ENCODE measurements around the gene SLC25A44. TPM values are rescaled to one million over a fixed set of nuclear protein-coding genes. Genes with fewer than 3 reads are reported as not detected.

The SLC25A44 gene
- total RNA-seq, 1 experiment from 2014 or later = 30.9 TPM

DNA sequence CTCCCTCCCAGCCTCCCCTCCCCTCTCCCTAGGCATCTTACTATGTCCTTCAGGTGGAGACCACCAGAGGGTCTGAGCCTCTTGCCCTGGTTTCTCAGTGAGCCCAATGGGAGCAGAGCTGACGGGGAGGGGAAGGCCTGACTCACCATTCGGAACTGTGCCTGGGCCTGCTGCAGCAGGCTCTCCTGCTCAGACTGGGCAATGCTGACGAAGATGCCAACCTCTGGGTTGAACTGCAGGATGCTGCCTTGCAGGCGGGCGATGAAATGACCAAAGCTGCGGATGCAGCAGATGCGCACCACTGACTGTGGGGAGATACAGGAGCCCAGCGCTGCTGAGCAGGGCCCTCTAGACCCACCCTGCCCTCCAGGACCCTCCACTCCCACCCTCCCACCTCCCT is 65.0 kb downstream of the SLC25A44 start:
- Histone ChIP-seq H3K27ac (ENCODE audit: low read depth, low read length, poor library complexity, severe bottlenecking) (no peak overlapping the region), H3K27me3 (replicated peaks; ENCODE audit: insufficient read depth, low read depth, low read length, poor library complexity) (no peaks in the 10 kb centered on the region), H3K36me3 (ENCODE audit: insufficient read depth, low read length, poor library complexity, severe bottlenecking) (peaks cover 76% of the 10 kb centered on the region), H3K4me3 (ENCODE audit: low read depth, low read length, poor library complexity, severe bottlenecking) (no peak overlapping the region), H3K4me1 (ENCODE audit: insufficient read depth, low read length, poor library complexity, severe bottlenecking) (no peaks in the 10 kb centered on the region), H3K9me3 (ENCODE audit: low read depth, low read length, poor library complexity, severe bottlenecking) (no peaks in the 10 kb centered on the region)
- no peak for TF ChIP-seq EZH2 (IDR thresholded peaks at IDR 0.05; ENCODE audit: borderline replicate concordance, low read depth, low read length, poor library complexity, severe bottlenecking)
- TF ChIP-seq, protein P1, sequence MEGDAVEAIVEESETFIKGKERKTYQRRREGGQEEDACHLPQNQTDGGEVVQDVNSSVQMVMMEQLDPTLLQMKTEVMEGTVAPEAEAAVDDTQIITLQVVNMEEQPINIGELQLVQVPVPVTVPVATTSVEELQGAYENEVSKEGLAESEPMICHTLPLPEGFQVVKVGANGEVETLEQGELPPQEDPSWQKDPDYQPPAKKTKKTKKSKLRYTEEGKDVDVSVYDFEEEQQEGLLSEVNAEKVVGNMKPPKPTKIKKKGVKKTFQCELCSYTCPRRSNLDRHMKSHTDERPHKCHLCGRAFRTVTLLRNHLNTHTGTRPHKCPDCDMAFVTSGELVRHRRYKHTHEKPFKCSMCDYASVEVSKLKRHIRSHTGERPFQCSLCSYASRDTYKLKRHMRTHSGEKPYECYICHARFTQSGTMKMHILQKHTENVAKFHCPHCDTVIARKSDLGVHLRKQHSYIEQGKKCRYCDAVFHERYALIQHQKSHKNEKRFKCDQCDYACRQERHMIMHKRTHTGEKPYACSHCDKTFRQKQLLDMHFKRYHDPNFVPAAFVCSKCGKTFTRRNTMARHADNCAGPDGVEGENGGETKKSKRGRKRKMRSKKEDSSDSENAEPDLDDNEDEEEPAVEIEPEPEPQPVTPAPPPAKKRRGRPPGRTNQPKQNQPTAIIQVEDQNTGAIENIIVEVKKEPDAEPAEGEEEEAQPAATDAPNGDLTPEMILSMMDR (conservative IDR thresholded peaks at IDR 0.05; ENCODE audit: low read depth, low read length) = no peak
- BruUV-seq (replicated peaks) = no TSS peak
- POLR2A ChIA-PET (ENCODE audit: low non-redundant PET) = no interaction called here
- no peak for DNase-seq (ENCODE audit: low spot score)
- CTCF ChIA-PET = no interaction called here
- intact Hi-C loops (cut with micrococcal nuclease; ENCODE audit: unreplicated experiment) = no loop called here

DNA sequence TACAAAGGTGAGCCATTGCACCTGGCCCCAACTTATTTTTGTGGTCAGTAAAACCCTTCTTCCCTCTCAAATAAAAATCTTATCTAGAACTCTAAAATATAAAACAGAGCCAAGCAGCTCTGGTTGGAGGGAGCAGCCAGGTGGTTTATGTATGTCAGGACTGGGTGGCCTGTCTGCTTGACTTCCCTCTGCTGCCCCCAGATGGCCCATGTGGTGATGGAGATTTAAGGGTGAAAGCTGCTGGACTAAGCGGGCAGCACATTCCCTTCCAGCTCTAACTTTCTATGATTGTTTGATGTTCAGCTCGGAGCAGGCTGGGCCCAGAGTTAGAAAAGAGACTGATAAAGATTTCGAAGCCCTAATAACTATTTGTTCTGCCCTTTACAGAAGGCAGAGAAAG is 65.9 kb downstream of the SLC25A44 start:
- Histone ChIP-seq H3K9me3 (ENCODE audit: low read depth, low read length, poor library complexity, severe bottlenecking) (no peaks in the 10 kb centered on the region), H3K4me1 (ENCODE audit: insufficient read depth, low read length, poor library complexity, severe bottlenecking) (no peaks in the 10 kb centered on the region), H3K27me3 (replicated peaks; ENCODE audit: insufficient read depth, low read depth, low read length, poor library complexity) (no peaks in the 10 kb centered on the region), H3K27ac (ENCODE audit: low read depth, low read length, poor library complexity, severe bottlenecking) (no peak overlapping the region), H3K4me3 (ENCODE audit: low read depth, low read length, poor library complexity, severe bottlenecking) (no peak overlapping the region), H3K36me3 (ENCODE audit: insufficient read depth, low read length, poor library complexity, severe bottlenecking) (peaks cover 82% of the 10 kb centered on the region)
- no peak for DNase-seq (ENCODE audit: low spot score)
- intact Hi-C loops (cut with micrococcal nuclease; ENCODE audit: unreplicated experiment) = no loop called here
- ChIA-PET POLR2A (ENCODE audit: low non-redundant PET) (no interaction called here), CTCF (no interaction called here)
- TF ChIP-seq, protein P1 (conservative IDR thresholded peaks at IDR 0.05; ENCODE audit: low read depth, low read length) = 0 out of 2 replicates have a peak, but pooled peaks have one; percentile 11
- TF ChIP-seq EZH2 (IDR thresholded peaks at IDR 0.05; ENCODE audit: borderline replicate concordance, low read depth, low read length, poor library complexity, severe bottlenecking) = no peak
- no TSS peak for BruUV-seq (replicated peaks)

DNA sequence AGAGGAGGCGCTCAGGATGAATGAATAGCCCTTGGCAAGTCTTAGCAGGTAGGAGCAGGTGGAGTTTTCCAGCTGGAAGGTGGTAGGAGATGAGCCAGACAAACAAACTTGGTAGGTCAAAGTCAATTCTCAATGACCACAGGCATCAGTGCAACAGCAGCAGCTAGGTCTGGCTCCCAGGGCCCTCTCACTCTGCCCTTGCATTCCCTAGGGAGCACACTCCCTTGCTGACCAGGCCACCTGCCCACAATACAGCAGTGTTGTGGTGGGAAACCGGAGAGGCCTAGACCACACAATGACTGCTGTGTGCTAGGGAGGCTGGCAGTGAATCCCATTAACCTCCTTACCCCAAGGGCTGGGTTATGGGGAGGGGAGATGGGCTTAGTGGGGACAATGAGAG is 67.0 kb downstream of the SLC25A44 start:
- Histone ChIP-seq H3K27ac (ENCODE audit: low read depth, low read length, poor library complexity, severe bottlenecking) (no peak overlapping the region), H3K36me3 (ENCODE audit: insufficient read depth, low read length, poor library complexity, severe bottlenecking) (peaks cover 91% of the 10 kb centered on the region), H3K27me3 (replicated peaks; ENCODE audit: insufficient read depth, low read depth, low read length, poor library complexity) (no peaks in the 10 kb centered on the region), H3K4me3 (ENCODE audit: low read depth, low read length, poor library complexity, severe bottlenecking) (no peak overlapping the region), H3K9me3 (ENCODE audit: low read depth, low read length, poor library complexity, severe bottlenecking) (no peaks in the 10 kb centered on the region), H3K4me1 (ENCODE audit: insufficient read depth, low read length, poor library complexity, severe bottlenecking) (no peaks in the 10 kb centered on the region)
- BruUV-seq (replicated peaks) = no TSS peak
- no peak for DNase-seq (ENCODE audit: low spot score)
- ChIA-PET CTCF (no interaction called here), POLR2A (ENCODE audit: low non-redundant PET) (no interaction called here)
- intact Hi-C loops (cut with micrococcal nuclease; ENCODE audit: unreplicated experiment) = no loop called here
- TF ChIP-seq EZH2 (IDR thresholded peaks at IDR 0.05; ENCODE audit: borderline replicate concordance, low read depth, low read length, poor library complexity, severe bottlenecking) = no peak
- TF ChIP-seq, protein P1 (conservative IDR thresholded peaks at IDR 0.05; ENCODE audit: low read depth, low read length) = no peak

Other genes with a start within 250 kb of the SLC25A44 start
- gene ARHGEF2, start 215.6 kb upstream of the SLC25A44 start, total RNA-seq (2021) = 148 and 161 TPM in 2 replicates
- gene SSR2, start 173.2 kb upstream of the SLC25A44 start, total RNA-seq (2021) = 220 and 233 TPM in 2 replicates
- gene UBQLN4, start 140.3 kb upstream of the SLC25A44 start, total RNA-seq (2021) = 66.6 and 75.2 TPM in 2 replicates
- 52.0 and 63.6 TPM in 2 replicates for gene LAMTOR2, start 139.3 kb upstream of the SLC25A44 start, total RNA-seq (2021)
- 0.47 and 0.66 TPM in 2 replicates for gene RAB25, start 132.9 kb upstream of the SLC25A44 start, total RNA-seq (2021)
- gene MEX3A, start 111.6 kb upstream of the SLC25A44 start, total RNA-seq (2021) = 90.0 and 92.5 TPM in 2 replicates
- 204 and 225 TPM in 2 replicates for gene LMNA, start 79.4 kb upstream of the SLC25A44 start, total RNA-seq (2021)
- gene SEMA4A, start 40.5 kb upstream of the SLC25A44 start, total RNA-seq (2021) = 0.77 and 0.92 TPM in 2 replicates
- 89.6 and 96.6 TPM in 2 replicates for gene PMF1, start 18.9 kb downstream of the SLC25A44 start, total RNA-seq (2021)
- gene BGLAP, start 48.1 kb downstream of the SLC25A44 start, total RNA-seq (2021) = 2.4 and 2.8 TPM in 2 replicates
- 4.1 and 5.4 TPM in 2 replicates for gene PAQR6, start 54.0 kb downstream of the SLC25A44 start, total RNA-seq (2021)
- 107 and 129 TPM in 2 replicates for gene SMG5, start 88.7 kb downstream of the SLC25A44 start, total RNA-seq (2021)
- gene TMEM79, start 90.2 kb downstream of the SLC25A44 start, total RNA-seq (2021) = 7.0 and 9.1 TPM in 2 replicates
- 30.3 and 37.2 TPM in 2 replicates for gene GLMP, start 101.6 kb downstream of the SLC25A44 start, total RNA-seq (2021)
- gene VHLL, start 105.2 kb downstream of the SLC25A44 start, total RNA-seq (2021) = not detected in 2 replicates
- gene CCT3, start 144.2 kb downstream of the SLC25A44 start, total RNA-seq (2021) = 619 and 678 TPM in 2 replicates
- gene TSACC, start 144.4 kb downstream of the SLC25A44 start, total RNA-seq (2021) = 1.0 TPM in 1 of 2 replicates, not detected in the other
- gene RHBG, start 175.1 kb downstream of the SLC25A44 start, total RNA-seq (2021) = not detected in 2 replicates